GM21526 (cell line): ENCODE results near the gene NIPBL.
"Not testable (repeated sequence)": the region's sequence is repeated elsewhere in the genome, so short reads cannot be mapped to it uniquely, and the experiment has no call there.

Experiments
- ATAC-seq: cut with Tn5 transposase; IDR thresholded peaks from one replicate; pipeline ENCODE4 v1.9.1; 2021; ENCODE audit warnings: moderate library complexity; ENCODE audit not compliant: unreplicated experiment, low FRiP score

NIPBL gene

DNA sequence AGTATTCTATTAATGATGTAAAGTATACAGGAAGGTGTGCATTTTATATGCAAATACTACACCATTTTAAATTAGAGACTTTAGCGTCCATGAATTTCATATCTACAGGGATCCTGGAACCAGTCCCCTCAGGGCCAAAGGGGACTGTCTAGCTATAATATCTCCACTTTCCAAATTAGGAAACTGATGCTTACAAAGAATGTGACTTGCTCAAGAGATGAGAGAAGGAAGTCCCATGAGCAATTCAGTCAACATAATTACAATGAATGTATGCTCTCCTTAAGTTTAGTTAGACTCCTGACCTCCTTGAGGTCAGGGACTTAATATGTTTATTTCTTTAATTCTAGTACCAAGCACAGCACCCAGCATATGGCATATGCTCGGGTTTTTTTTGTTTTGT is 23.7 kb downstream of the NIPBL start:
- ATAC-seq, result no peak

DNA sequence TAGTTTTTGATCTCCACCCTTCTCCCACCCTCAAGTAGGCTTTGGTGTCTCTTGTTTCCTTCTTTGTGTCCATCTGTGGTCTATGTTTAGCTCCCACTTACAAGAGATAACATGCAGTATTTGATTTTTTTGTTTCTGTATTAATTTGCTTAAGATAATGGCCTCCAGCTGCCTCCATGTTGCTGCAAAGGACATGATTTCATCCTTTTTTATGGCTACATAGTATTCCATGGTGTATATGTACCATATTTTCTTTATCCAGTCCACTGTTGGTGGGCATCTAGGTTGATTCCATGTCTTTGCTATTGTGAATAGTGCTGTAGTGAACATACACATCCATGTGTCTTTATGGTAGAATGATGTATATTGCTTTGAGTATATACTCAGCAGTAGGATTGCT is 24.5 kb downstream of the NIPBL start:
- ATAC-seq, result not testable (repeated sequence)

DNA sequence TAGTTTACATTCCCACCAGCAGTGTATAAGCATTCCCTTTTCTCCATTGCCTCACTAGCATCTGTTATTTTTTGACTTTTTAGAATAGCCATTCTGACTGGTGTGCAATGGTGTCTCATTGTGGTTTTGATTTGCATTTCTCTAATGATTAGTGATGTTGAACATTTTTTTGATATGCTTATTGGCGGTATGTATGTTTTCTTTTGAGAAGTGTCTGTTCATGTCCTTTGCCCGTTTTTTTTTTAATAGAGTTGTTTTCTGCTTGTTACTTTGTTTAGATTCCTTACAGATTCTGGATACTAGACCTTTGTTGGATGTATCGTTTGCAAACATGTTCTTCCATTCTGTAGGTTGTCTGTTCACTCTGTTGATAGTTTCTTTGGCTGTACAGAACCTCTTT is 25.3 kb downstream of the NIPBL start:
- no peak for ATAC-seq

DNA sequence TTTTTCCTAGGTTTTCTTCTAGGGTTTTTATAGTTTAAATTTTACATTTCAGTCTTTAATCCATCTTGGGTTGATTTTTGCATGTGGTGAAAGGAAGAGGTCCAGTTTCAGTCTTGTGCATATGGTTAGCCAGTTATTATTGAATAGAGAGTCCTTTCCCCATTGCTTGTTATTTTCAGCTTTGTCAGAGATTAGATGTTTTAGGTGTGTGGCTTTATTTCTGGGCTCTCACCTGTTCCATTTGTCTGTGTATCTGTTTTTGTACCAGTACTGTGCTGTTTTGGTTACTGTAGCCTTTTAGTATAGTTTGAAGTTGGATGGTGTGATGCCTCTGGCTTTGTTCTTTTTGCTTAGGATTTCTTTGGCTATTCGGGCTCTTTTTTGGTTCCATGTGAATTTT is 25.8 kb downstream of the NIPBL start:
- no peak for ATAC-seq

DNA sequence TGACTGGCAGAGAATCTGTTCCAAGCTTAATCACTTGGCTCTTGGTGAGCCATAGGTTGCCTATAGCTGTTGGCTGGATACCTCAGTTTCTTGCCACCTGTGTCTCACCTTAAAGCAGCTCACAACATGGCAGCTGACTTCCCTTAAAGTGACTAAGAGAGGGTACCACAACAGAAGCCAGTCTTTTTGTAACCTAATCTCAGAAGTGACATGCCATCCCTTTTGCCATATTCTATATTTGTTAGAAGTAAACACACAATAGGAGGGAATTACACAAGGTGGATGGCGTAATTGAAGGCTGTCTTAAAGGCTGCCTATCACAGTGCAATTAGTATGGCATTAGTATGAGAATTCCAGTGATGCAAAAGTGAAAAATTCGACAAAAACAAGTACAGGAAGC is 28.1 kb downstream of the NIPBL start:
- ATAC-seq, result no peak

DNA sequence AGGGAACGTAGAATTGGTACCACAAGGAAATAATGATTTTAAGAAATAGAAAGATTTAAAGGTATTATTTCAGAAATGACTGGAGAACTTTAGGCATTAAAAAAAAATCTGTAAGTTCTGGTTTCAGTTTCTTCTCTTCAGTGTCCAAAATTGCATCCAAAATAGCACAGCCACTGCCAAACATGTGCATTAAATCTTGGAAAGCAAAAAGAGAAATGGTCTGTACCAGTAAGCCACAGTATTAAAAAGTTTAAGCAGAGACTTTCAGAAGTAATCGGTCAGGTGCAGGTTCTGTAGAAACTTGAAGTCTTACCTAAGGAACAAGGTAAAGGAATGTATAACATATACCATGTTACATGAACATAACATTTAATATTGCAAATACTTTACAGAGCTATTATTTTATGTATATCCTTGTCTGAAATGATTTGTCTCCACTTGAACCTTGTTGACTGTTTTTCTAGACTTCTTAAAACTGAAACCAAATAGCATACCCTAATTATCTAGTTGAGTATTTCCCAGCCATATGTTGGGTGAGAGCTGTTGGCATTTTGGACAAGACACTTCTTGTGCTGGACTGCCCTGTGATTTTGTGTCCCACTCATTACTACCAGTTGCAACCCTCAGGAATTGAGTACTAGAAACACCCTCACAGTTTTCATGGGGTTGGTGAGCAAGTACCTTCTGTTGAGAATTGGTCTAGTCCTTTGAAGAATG is 32.1 kb downstream of the NIPBL start:
- ATAC-seq, result no peak

DNA sequence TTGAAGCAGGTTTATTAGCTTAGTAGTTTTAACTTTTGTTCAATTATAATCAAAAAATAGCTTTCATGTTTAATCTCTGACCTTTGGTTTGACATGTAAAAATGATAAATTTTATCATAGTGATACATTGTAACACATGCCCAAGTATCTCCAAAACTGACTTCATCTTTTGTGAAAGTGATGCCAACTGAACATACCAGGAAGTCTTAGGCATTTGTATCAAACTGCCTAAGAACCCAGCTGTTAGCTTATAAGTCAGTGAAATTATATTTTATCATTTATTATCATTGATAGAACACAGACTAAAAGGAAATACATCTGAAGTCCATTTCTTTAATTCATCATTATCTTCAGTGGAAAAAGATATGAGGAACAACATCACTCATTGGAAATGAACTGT is 39.1 kb downstream of the NIPBL start:
- ATAC-seq, result no peak

DNA sequence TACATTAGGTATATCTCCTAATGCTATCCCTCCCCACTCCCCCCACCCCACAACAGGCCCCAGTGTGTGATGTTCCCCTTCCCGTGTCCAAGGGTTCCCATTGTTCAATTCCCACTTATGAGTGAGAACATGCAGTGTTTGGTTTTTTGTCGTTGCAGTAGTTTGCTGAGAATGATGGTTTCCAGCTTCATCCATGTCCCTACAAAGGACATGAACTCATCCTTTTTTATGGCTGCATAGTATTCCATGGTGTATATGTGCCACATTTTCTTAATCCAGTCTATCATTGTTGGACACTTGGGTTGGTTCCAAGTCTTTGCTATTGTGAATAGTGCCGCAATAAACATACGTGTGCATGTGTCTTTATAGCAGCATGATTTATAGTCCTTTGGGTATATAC is 40.0 kb downstream of the NIPBL start:
- ATAC-seq, result not testable (repeated sequence)

DNA sequence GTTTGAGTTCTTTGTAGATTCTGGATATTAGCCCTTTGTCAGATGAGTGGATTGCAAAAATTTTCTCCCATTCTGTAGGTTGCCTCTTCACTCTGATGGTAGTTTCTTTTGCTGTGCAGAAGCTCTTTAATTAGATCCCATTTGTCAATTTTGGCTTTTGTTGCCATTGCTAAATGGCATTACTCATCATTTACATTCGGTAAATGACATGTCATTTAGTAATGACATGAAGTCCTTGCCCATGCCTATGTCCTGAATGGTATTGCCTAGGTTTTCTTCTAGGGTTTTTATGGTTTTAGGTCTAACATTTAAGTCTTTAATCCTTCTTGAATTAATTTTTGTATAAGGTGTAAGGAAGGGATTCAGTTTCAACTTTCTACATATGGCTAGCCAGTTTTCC is 40.8 kb downstream of the NIPBL start:
- ATAC-seq, result not testable (repeated sequence)

DNA sequence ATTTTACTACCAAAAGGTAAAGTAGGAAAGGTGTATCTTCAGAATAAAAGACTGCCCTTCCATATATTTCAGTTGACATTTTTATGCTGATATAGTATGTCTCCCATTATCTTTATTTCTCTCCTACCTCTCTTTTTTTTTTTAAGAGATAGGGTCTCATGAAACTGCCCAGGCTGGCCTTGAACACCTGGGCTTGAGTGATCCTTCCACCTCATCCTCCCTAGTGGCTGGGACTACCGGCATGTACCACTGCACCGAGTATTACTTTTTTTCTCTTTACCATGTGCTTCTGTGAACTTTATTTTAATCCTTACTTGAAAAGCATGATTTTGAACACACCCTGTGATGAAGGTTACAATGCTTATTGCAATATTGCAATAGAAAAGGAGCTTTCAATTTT is 42.7 kb downstream of the NIPBL start:
- ATAC-seq, result no peak

DNA sequence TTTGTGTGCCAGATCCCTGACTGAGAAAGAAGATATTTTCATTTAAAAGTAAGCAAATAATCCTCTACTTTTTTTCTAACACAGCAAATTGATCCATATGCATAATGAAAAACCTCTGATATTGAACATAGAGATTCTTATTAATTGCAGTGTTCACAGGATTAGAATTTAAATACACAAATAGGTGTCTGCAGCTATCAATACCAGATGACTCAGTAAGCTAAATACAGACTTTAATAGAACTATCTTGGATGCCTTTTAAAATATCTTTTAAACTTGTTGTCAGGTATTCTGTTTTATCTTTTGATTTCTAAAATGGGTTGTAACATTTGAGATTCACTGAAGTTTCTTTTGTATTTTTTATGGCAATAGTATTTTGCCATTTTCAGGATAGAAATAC is 43.1 kb downstream of the NIPBL start:
- no peak for ATAC-seq

DNA sequence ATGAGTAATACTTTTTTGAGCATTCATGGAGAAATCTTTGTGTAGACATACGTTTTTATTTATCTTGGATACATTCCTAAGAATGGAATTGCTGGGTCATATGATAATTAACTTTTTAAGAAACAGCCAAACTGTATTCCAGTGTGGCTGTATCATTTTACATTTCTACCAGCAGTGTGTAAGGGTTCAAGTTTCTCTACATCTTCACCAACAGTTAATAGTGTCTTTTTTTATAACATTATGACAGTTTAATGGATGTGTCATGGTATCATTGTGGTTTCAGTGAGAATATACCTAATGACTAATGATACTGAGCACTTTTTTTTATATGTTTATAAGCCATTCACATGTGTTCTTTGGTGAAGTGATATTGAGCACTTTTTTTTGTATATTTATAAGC is 52.4 kb downstream of the NIPBL start:
- ATAC-seq, result no peak

DNA sequence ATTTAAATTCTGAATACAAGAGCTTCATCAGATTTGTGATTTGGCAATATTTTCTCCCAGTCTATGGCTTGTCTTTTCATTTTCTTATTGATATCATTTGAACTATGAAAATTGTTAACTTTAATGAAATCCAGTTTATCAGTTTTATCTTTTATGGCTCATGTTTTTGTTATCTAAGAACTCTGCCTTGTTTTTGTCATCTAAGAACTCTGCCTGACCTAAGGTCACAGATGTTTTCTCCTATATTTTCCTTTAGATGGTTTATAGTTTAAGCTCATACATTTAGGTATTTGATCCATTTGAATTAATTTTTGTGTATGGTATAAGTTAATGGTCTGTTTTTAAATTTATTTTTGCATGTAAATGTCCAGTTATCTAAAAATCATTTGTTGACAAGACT is 52.9 kb downstream of the NIPBL start:
- ATAC-seq, result no peak

DNA sequence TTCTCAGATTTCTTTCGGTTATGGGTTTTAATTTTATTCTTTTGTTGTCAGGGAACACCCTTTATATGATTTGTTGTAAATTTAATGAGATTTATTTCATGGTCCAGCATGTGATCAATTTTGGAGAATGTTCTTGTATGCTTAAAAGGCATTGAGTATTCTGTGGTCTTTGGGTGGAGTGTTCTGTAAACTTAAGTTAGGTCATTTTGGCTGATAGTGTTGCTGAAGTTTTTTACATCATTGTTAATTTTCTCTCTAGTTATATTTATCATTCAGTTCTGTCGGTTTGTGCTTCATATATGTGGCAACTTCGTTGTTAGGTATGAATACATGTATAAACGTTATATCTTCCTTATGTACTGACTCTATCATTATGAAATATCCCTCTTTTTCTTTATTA is 55.5 kb downstream of the NIPBL start:
- ATAC-seq, result no peak

DNA sequence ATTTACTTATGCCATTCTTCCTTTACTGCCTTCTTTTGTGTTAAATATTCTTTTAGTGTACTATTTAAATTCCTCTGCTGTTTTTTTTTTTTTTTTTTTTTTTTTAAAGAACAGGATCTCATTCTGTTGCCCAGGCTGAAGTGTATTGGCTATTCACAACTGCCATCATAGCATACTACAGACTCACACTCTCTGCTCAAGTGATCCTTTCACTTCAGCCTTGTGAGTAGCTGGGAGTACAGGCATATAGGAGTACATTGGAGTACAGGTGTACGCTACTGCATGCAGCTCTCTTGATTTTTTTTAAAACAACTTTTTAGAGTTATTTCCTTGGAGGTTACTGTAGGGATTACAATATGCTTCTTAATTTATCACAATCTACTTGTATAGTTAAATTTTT is 56.1 kb downstream of the NIPBL start:
- ATAC-seq, result no peak

DNA sequence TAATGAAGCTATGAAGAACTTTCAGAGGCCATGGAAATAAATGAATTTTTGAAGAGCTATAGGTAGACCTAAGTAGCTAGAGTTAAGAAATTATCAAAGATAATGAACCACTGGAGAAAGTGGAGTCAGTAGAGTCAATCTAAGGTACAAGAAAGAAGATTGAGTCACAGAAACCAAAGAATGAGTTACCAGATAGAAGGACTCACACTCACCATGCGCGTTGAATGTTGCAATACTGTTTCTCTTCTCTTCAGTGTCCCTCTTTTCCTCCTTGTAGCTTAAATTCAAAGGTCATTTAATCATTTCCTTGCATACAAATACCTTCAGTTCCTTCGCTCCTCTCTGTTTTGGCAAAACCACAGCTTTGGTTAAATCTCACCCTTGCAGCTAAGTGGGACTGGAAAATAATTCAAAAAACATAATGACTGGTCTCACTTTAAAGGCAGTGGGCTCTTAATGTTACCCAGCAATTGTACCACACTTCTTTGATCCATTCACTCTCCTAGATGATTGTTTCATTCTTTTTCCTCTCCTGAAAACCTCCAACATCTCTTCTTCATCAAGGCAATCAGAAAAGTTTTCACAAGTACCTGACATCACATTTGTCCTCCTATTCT is 58.3 kb downstream of the NIPBL start:
- no peak for ATAC-seq

DNA sequence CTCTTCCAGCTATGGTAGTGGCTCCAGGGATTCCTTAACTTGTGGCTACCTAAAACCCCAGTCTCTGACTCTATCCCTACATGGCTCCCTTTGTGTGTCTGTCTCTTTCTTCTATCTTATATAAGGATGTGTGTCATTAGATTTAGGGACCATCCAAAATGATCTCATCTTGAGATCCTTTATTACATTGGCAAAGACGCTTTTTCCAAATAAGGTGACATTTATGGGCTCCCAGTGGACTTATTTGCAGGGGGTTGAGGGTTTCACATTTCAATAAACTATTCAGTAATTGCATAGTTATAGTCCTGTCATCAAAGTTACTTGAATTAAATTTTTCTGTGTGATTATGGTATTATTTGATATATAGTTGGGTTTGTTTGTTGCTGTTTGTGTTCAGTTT is 59.2 kb downstream of the NIPBL start:
- ATAC-seq, result no peak

DNA sequence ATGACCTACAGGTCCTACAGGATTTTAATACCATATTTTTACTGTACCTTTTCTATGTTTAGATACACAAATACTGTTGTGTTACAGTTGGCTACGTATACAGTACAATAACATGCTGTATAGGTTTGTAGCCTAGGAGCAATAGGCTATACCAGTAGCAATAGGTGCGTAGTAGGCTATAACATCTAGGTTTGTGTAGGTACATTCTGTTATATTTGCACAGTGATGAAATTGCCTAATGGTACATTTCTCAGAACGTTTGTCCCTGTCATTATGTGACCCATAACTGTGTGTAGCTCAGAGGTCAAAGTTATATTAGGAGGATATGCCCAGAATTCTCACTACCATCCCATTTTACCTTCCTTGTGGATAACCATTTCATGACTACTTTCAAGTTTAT is 59.7 kb downstream of the NIPBL start:
- no peak for ATAC-seq

DNA sequence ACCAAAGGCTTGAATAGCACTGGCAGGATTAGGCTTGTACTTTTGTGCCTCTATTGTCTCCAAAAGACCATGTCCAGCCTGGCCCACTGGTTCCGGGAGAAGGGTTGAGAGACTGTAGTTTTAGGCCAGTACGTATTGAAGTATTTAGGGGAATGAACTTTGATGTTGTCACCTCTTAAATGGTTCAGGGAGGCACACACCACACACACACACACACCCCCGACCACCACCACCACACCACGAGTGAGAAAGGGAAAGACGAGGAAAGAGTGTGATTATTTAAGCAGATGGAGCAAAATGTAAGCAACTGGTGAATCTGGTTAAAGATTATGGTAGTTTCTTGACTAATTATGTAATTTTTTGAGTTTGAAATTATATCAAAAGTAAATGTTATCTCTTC is 61.6 kb downstream of the NIPBL start:
- ATAC-seq, result no peak

DNA sequence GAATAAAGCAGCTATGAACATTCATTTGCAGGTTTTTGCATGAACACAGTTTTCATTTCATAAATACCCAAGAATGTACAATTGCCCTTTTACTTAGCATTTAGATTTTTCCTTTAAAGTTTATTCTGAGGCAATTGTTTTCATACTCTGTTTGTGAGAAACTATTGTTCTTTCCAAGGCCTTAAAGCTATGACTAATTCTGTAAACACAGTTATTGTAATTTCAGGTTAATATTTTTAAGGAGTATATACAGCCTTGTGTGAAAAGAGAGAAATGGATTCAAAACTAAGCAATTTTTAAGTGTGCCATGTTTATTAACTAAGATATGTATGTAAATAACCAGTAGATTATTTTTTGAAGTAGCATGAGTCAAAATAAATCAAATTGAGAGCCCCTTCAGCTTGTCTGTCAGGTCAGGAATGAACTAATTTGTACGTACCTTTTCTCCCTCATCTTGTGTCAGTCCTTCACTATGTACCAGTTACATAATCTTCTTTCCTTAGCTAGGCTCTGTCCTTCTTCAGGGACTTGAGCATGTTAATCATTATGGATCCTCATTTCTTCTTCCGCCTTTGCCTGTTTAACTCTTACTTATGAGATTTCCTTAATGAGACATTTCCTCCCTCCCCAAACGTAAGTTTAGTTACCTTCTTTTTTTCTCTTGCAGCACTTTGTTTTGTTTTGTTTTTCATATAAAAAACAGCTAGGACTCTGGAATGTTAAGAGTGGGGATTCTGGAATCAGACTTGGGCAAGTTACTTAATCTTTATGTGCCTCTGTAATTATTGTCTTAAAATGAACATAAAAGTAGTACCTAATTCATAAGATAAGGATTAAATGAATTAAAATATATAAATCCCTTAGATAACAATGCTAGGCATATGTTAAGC is 63.6 kb downstream of the NIPBL start:
- ATAC-seq, result no peak

DNA sequence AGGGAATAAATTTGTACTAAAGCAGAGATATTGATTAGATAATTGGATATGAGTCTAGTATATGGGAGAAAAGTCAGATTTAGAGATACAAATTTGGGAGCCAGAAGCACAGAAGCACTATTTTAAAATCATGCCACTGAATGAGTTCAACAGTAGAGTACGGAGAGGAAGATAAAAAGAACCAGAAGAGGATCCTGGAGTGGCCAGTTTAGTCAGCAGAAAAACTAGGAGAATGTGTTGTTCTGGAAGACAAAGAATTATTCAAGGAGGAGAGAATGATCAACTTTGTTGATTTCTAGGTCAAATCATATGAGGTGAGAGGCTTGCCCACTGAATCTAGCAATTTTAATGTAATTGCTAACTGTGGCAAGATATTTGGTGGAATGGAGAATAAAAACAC is 67.0 kb downstream of the NIPBL start:
- no peak for ATAC-seq

DNA sequence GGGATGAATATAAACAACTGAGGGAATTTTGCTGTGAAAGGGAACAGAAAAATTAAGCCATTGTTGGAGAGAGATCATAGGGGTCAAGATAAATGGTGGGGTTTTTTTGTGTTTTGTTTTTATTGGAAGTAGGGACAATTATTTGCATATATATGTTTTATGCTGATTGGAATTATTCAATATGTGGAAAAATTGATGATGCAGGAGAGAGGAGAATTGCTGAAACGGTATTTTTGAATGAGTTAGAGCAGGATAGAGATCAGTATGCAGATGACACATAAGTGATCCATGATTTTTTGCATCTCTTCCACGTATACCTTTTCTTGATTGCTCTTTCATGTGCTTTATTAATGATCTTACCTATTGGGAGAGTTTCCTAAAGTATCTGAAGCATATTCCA is 67.5 kb downstream of the NIPBL start:
- ATAC-seq, result no peak
